ENCODE results near the gene TRAPPC6A.
"Not testable (repeated sequence)": the region's sequence is repeated elsewhere in the genome, so short reads cannot be mapped to it uniquely, and the experiment has no call there.

The TRAPPC6A gene

DNA sequence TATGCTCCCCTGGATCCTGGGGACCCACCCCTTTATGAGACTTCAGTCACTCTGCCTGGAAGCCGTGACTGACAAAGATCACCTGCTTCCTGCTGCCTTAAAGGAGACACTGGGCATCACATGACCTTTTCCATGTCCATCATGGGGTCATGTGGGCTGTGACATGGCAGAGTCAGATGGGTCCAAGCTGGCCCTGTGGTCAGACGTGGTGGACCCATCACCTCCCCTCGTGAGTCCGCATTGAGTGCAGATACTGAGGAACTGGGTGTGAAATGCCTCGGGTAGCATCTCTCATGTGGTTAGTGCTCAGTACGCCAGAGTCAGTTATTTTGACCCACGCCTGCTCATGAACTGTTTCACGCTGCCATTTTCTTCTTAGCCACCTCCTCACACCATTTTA is 44.4 kb downstream of the TRAPPC6A start:
- no peak for DNase-seq (ENCODE audit: low read depth in 2 of 3, low spot score in 1 of 3)

DNA sequence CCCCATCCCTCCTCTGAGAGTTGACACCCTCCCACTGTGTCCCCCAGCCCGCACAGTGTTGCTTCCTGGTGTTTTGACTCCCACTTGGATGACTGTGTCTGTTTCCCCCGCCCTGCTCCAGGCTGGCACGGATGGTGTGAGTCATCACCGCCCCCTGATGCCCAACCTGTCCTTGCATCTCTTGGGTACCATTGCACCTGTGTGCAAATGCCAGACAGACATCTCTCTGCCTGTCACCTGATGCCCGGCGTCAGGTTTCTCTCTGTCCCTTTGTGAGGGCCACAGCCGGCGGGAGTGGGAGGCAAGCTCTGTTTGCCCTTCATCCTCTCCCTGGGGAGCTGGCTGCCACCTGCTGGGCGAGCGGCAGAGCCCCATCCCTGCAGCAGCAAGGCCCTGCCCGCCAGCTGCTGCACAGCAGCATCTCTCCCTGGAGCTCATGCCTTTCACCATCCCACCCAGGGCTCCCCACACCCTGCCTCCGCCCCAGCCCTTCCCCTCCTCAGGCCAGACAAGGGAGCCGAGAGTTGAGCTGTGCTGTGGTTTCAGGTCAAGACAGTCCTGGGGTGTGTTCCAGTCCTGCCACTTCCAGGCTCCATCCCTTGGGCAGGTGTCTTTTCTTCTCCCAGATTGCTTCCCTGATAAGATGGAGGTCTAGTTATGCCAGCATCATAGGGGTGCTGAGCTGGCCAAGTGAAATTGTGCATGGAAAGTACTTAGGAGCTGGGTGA is 47.0 kb downstream of the TRAPPC6A start:
- DNase-seq (ENCODE audit: low read depth in 2 of 3, low spot score in 1 of 3) = no peak

DNA sequence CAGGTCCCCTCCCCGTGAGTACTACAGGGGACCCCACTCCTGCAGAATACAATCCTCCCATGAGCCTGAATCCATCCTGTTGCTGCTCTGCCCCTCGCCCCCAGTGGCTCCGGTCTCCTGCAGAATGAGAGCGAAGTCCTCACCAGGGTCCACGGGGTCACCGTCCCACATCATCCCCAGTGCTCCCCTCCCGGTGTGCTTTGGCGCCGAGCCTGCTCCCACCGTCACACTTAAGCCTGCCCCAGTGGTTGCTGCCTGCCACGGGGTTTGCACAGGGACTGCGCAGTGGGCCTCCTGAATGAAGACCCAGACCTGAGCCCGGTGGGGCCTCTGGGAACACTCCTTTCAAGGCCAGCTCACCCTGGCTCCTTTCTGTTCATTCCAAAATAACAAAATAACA is 47.8 kb downstream of the TRAPPC6A start:
- no peak for DNase-seq (ENCODE audit: low read depth in 2 of 3, low spot score in 1 of 3)

DNA sequence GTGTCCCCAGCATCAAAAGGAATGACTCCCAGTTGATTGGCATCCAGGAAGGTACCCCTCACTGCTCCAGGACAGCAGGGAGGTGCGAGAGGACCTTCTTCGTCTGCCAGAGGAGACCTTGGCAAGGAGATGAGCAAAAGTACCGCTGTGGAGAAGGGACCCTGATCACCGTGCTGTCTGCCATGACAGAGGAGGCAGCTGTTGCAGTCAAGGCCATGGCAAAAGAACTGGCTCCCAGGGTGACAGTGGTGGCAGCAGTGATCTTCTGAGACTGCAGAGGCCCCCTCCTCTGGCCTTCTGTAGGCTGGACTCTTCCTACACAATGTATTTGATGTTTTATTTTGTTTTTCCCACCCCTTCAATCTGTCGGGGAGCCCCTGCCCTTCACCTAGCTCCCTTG is 49.2 kb downstream of the TRAPPC6A start:
- DNase-seq (ENCODE audit: low read depth in 2 of 3, low spot score in 1 of 3) = no peak

DNA sequence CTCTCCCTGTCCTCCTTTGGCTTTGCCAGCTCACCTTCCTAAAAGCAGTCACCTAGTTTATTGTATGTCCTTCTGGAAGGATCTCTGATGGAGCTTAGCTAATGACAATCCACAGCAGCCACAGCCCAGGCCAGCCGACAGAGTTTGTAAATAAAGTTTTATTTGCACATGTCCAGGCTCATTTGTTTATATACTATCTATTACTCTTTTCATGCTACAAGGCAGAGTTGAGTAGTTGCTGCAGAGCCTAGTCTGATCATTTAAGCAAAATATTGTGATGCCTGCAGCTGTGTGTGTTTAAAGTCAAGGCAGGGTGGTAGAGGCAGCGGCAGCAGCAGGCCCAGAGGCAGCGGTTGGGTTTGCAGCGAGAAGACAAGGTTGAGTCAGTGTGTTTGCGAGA is 49.9 kb downstream of the TRAPPC6A start:
- no peak for DNase-seq (ENCODE audit: low read depth in 2 of 3, low spot score in 1 of 3)

DNA sequence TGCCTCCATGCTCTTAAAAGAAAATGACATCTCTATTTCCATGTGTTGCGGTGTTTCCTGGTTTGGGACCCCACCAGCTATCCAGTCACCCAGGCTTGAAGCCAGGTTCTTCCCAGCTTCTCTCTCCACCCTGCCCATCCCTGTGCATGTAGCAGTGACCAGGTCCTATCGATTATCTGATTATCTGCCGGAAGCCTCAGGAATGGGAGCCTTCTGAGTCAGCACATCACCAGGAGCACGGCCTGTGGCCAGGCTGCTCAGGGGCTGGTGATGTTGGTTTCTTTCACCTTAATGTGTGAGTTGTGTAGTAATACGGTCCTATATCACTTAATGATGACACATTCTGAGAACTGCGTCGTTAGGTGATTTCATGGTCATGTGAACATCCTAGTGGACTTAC is 51.4 kb downstream of the TRAPPC6A start:
- DNase-seq (ENCODE audit: low read depth in 2 of 3, low spot score in 1 of 3) = no peak

DNA sequence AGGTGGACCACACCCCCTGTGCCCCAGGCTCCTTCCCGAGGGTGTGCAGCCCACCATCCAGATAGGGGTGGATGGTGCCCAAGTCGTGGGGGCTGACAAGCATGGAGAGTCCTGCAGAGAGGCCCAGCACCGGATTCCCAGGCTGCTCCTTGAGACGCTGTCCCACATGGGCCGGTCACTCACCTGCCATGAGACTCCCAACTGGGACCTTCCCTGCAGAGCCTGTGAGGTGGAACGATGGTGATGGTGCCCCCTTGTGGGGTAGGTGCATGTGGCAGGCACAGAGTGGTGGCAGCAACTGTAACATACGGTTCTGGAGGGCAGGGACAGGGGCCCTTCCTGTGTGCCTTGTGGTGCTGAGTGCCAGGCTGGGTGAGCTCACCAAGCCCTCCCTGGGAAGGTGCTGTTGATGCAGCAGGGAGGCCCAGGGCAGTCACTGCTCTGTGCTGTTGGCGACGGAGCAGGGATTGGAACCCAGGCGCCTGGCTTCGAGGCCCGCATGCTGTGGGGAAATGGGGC is 52.0 kb downstream of the TRAPPC6A start:
- DNase-seq (ENCODE audit: low read depth in 2 of 3, low spot score in 1 of 3) = peak; percentile 52 to 72 (median 57)

DNA sequence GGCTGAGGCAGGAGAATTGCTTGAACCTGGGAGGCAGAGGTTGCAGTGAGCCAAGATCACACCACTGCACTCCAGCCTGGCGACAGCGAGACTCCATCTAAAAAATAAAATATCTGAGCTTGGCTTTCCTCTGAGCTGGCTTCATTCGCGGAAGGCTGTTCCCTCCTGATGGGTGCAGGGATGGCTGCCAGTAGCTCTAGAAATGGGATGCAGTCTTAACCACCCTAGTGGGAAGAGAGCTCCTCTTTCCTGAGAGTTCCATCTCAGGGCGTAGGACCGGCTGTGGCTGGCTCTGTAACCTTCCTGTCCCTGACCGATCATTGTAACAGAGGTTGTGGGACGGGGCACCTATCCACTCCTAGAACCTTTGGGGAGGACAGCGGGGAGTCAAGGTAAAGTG is 52.7 kb downstream of the TRAPPC6A start:
- DNase-seq (ENCODE audit: low read depth in 2 of 3, low spot score in 1 of 3) = no peak

DNA sequence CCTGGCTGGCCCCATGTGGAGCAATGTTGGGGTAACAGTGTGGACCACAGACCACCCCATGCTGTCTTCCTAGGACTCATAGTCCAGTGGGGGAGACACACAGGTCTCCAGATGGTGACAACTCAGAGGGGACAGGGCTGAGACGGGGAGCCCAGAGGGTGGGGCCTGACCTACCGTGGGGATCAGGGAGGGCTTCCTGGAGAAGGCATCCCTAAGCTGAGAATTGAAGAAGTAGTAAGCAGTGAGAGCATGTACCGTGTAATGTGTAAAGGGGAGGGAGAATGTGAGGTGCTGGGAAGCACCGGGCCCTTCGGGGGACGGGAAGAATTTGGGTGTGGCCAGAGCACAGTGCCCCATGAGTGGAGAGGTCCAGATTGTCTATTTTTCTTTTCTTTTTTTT is 54.0 kb downstream of the TRAPPC6A start:
- DNase-seq (ENCODE audit: low read depth in 2 of 3, low spot score in 1 of 3) = no peak

DNA sequence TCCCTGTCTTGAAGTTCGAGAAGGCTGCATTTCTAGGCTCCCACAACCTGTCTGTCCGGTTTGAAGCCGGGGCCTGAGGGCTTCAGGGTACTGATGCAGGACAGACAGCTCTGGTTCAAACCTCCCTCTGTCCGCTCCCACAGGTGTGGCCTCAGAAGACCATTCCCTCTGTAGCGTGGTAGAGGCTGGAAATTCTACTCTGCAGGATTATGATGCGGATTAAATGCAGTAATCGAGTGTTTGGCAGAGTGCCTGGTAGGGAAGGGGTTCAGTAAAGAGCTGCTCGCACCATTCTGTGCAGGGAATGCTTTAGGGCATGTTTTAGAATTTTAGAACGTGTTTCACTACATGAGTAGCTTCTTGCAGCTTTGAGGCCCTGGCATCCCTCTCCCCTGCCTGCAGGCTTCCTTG is 54.6 kb downstream of the TRAPPC6A start:
- DNase-seq (ENCODE audit: low read depth in 2 of 3, low spot score in 1 of 3) = no peak

DNA sequence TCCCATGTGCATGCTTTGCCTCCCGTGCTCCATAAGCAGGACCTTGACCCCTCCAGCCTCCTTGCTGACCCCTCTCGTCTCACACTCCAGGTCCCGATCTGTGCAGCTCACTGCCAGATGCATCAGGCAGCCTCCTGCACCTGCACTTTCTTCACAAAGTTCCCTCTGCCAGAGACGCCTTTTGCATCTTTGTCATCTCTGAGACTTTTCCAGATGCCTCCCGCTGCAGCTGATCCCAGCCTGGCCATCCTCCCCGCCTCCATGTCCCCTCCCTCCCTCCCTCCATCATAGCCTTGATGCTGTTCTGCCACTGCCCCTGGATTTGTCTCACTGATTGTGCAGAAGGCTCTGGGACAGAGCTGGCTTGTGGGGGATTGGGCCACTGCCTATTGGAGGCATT is 55.2 kb downstream of the TRAPPC6A start:
- DNase-seq (ENCODE audit: low read depth in 2 of 3, low spot score in 1 of 3) = no peak

DNA sequence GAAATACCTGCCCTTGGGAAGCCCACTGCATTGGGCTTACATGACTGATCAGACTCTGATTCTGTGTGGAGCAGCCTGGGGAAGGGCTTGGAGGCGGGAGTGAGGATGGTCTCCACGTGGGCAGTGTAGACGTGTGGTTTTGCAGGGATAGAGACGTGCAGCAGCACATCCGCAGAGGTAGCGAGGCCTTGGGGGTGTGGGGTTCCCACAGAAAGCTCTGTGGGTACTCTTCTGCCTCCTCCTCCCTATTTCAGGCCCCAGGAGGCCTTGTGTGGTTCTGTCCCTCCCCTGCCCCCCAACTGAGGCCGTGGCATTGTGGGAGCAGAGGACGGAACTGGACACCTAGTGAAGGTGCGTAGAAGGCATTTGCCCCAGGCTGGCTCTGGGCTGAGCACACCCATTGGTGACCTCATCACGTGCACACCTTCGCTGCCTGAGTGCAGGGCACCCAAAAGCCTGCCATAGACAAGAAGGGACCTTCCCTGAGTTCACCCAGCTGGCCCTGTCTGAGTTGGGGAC is 56.2 kb downstream of the TRAPPC6A start:
- no peak for DNase-seq (ENCODE audit: low read depth in 2 of 3, low spot score in 1 of 3)

DNA sequence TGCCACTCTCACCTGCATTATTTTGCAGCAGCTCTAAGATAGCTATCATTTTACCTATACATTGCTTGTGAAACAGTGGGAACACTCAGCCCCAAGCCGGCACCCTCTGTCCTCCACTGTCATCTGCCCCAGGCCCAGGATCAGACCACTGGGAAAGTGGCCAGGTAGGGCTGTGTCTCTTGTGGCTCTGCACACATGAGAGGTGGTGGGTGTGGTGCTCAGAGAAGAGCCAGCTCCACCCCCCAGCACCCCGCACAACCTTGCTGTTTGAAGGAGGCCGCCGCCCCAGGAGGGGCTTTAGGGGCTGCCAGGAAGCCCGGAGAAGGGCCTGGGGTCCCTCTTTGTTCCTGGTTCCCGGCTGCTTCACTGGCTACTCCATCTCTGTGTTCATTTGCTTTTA is 58.5 kb downstream of the TRAPPC6A start:
- no peak for DNase-seq (ENCODE audit: low read depth in 2 of 3, low spot score in 1 of 3)

DNA sequence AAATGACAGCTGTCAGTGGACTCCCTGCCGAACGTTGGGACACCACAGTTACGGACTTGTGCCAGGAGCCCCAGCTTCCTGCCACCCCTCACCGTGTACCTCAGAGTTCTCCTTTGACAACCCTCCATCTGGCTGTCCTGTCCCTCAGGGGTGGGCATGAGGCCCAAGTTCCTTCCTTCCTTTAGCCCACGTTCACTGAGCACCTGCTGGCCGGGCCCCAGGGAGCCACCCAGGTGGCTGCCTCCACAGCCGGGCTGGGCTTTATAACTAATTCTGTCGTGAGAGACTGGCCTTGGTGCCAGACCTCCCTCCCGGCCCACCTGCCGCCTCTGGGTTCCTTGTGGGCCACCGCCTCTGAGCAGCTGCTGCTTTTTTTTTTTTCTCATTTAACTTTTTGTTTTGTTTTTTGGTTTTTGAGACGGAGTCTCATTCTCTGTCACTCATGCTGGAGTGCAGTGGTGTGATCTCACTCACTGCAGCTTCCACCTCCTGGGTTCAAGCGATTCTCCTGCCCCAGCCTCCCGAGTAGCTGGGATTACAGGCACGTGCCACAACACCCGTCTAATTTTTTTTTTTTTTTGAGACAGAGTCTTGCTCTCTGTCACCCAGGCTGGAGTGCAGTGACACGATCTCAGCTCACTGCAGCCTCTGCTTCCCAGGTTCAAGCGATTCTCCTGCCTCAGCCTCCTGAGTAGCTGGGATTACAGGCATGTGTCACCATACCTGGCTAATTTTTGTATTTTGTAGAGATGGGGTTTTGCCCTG is 59.3 kb downstream of the TRAPPC6A start:
- DNase-seq (ENCODE audit: low read depth in 2 of 3, low spot score in 1 of 3) = not testable (repeated sequence)

DNA sequence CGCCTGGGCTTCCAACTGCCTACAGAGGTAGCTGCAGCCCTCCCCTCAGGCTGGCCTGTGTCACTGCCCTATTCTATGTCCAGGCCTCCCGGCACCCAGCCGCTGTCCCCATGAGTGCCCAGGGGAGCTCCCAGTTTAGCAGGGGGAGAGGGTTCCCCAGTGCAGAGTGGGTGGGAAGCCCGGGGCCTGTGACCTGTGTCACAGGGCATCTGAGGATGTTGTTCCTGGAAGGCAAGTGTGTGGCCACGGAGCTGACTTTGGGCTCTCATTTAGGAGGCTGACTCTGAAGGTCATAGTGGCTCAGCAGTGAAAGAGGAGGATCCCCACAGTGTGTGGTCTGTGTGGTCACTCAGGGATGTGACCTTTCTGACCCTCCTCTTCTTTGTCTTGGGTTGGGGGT is 59.9 kb downstream of the TRAPPC6A start:
- DNase-seq (ENCODE audit: low read depth in 2 of 3, low spot score in 1 of 3) = no peak

DNA sequence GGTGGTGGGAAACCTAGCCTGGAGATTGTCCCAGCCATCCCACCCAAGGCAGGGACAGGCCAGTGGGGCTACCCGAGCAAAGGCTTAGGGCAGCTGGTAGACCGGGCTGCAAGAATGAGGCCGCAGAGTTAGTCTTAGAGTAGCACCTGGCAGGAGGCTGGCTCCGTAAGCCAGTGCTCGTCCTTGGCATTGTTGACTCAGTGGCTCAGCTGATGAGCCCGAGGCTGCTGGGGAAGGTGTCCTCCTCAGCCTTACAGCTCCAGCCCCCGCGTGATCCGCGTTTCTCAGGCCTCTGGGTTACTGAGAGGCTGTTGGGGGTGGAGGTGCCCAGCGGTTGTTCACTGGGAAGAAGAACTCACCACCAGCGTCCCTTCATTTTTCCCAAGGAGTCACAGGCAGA is 60.4 kb downstream of the TRAPPC6A start:
- no peak for DNase-seq (ENCODE audit: low read depth in 2 of 3, low spot score in 1 of 3)

DNA sequence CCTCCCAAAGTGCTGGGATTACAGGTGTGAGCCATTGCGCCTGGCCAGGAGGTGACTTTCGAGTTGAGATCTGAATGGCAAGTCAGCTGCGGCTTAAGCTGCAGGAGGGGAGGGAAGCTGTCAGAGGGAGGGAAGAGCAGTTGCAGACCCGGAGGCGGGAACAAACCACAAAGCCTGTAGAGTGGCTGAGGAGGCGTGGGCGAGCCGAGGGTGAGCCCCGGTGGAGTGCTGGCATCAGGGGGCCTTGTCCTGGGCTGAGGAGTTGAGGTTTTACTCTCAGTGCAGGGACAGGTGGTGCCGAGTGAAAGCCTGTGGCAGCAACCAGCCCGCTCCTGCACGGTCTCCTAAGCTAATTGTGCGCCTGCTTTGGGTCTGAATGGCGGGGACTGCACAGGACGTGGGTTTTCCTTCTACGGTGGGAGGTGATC is 60.9 kb downstream of the TRAPPC6A start:
- DNase-seq (ENCODE audit: low read depth in 2 of 3, low spot score in 1 of 3) = peak; percentile 45 to 58 (median 52)

DNA sequence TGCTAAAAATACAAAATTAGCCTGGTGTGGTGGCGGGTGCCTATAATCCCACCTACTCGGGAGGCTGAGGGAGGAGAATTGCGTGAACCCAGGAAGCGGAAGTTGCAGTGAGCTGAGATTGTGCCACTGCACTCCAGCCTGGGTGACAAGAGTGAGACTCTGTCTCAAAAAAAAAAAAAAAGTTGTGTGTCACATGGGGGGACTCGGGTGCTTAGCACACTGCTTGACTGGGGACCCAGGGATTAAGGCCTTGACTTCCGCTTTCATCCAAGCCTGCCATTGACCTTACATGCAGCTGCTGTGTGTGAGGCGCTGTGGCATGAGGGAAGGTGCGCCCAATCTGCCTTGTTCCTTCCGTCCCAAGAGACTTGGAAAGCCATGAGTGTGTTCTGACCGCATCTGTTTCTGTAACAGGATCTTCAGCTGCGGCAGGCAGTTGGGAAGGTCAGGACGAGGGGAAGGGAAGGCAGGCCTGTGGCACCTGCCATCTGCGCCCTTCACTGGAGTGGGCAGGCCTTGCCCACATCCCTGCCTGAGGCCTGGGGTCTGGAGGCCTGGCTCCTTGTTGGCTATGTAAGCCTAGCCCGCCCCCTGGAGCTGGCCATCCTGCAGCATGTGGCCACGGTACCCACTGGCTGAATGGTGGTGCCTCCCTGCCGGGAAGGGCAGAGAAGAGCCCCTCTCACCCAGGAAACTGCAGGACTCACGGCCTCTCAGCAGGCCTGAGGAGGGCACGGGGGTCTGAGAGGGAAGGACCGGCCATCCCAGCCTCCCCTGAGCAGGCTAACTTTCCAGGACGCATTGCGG is 62.0 kb downstream of the TRAPPC6A start:
- DNase-seq (ENCODE audit: low read depth in 2 of 3, low spot score in 1 of 3) = no peak

DNA sequence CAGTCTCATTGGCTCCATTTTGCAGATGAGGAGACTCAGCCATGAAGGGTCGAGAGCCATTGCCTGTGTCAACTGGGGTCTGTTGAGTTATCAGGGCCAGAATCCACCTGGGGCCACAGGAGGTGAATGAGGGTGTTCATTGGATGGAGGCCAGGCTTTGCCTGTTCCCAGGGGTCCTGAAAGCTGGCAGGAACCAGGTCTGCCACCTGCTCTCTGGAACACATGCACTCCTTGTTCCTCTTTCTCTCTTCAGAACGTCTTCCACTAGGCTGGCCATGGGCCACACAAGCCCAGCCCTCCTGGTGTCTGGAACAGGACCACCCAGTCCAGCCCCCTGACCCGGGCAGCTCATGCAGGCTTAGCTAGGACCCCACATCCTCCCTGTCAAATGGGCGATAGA is 63.9 kb downstream of the TRAPPC6A start:
- no peak for DNase-seq (ENCODE audit: low read depth in 2 of 3, low spot score in 1 of 3)

DNA sequence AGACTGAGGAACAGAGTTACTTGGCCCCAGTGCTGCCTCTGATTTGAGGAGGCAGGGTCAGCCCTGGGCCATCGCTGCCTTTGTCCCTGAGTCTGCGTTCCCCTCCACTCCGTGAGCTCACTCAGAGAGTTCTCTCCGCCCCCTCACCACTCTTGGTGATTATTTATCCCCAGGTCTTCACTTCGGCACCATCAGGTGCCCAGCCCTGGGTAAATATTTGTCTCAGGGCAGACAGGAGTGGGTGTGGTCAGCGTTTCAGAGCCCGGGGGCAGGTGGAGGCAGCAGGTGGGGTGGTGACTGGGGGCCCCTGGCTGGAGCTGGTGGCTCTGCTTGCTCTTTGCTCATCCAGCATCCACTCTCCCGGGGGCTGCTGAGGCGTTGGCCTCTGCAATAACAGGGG is 64.4 kb downstream of the TRAPPC6A start:
- DNase-seq (ENCODE audit: low read depth in 2 of 3, low spot score in 1 of 3) = no peak
